ENCODE results near the gene ONECUT3.
"Not testable (repeated sequence)": the region's sequence is repeated elsewhere in the genome, so short reads cannot be mapped to it uniquely, and the experiment has no call there.

The ONECUT3 gene

DNA sequence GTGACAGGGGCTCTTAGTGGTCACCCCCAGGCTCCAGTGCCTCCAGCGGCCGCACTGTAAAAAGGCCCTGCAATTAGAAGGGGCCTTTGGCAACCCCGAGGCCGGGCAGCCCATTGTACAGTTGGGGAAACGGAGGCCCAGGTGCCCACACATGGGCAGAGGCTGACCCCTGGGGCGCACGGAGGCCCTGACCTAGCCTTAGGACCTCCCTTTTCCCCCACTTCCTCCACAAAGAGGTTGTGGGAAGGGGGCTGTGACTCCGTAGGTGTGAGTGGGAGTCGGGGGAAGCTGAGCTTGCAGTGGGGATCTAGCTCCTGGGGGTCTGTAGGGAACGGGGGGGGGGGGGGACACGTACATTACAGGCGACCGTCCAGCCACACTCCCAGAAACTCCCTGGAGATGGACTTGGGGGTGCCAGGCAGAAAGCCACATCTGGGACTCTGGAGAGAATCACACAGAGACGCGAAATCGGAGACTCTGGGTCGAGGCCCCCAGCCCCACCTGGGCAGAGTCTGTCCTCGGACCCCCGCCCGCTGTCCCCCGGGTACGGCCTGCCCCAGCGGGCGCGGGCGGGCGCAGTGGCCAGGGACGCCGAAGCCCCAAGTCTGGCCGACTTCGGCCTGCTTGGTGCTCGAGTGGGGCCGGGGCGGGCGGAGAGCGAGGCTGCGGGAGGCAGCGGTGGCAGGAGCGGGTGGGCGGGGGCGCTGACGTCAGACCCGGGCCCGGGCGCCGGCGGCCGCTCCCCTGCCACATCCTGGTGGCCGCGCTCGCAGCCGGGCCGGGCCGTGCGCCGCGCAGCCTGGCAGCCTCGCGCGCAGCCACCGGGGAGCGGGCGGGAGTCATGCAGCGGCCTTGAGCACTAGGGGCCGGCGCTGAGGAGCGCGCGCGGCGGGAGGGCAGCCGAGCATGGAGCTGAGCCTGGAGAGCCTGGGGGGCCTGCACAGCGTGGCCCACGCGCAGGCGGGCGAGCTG is at the start of gene ONECUT3:
Gene ONECUT3, plus strand, starts transcription at position 750 of the 972 bp plus-strand sequence. Its CDS starts 157 bp downstream, at position 907.
- no peak for DNase-seq

DNA sequence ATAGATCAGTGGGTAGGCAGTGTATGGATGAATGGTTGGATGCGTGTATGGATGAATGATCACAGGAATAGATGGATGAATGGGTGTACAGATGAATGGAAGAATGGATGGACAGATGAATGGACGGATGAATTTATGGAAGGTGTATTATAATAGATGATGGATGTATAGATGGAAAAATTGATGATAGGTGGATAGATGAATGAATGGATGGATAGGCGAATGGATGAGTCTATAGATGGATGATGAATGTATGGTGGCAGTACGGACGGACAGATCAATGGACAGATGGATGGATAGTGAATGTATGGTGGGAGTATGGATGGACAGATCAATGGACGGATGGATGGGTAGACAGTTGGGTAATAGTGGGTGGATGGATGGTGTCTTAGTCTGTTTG is 49.0 kb upstream of the ONECUT3 start:
- no peak for DNase-seq

DNA sequence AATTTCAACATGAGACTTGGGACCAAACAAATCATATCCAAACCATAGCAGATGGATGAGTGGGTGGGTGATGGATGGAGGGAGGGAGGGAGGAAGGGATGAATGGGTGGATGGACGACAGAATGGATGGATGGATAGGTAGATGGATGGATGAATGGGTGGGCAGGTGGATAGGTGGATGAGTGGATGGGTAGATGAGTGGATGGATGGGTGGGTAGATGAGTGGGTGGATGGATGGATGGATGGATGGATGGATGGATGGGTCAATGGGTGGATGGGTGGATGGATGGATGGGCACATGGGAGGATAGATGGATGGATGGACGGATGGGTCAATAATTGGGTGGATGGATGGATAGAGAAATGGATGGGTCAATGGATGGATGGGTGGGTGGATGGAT is 47.9 kb upstream of the ONECUT3 start:
- no peak for DNase-seq

DNA sequence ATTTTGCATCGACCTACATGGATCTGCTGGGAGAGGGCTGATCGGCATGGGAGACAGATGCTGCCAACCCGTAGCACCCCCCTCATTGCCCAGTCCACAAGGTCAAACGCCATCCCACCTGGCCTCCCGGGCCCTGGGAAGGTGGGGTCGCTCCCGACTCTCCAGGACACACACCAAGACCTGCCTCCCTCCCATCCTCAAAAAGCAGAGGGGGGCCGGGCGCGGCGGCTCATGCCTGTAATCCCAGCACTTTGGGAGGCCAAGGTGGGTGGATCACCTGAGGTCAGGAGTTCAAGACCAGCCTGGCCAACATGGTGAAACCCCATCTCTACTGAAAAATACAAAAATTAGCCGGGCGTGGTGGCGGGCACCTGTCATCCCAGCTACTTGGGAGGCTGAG is 46.7 kb upstream of the ONECUT3 start:
- DNase-seq: not testable (repeated sequence)

DNA sequence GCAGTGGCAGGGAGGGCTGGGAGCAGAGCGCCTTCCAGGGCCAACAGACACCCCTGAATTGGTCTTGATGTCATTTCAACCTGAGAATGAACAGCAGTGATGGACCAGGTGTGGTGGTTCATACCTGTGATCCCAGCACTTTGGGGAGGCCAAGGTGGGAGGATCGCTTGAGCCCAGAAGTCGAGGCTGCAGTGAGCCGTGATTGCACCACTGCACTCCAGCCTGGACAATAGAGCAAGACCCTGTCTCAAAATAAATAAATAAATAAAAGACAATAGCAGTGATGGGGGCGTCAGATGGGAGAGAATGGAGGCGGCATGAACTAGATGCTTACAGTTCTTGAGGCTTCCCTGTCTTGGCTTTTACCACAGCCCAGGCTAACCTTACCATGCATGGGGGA is 46.1 kb upstream of the ONECUT3 start:
- no peak for DNase-seq

DNA sequence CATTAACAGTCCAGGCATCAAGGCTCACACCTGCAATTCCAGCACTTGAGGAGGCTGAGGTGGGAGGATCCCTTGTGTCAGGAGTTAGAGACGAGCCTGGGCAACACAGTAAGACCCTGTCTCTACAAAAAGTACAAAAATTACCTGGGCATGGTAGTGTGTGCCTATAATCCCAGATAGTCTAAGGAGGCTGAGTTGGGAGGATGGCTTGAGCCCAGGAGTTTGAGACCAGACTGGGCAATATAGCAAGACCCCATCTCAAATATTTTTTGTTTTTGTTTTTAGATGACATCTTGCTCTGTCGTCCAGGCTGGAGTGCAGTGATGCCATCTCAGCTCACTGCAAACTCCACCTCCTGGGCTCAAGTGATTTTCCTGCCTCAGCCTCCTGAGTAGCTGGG is 40.1 kb upstream of the ONECUT3 start:
- DNase-seq: no peak

DNA sequence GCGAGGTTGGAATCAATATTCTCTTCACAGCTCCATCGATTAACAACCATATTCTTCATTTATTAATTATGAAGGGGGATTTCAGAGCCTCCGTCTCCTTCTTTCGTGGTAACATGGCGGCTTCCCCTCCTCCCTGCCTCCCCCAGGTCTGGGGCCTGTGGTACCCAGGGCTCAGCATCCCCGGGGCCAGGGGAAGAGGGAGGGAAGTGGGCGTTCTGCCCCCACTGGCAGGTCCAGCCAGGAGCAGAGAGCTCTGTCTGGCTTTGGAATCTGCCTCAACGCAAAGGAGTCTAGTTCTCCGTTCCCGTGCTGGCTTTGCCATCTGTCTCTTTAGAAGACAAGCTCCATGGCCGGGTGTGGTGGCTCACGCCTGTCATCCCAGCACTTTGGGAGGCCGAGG is 37.8 kb upstream of the ONECUT3 start:
- DNase-seq: no peak

DNA sequence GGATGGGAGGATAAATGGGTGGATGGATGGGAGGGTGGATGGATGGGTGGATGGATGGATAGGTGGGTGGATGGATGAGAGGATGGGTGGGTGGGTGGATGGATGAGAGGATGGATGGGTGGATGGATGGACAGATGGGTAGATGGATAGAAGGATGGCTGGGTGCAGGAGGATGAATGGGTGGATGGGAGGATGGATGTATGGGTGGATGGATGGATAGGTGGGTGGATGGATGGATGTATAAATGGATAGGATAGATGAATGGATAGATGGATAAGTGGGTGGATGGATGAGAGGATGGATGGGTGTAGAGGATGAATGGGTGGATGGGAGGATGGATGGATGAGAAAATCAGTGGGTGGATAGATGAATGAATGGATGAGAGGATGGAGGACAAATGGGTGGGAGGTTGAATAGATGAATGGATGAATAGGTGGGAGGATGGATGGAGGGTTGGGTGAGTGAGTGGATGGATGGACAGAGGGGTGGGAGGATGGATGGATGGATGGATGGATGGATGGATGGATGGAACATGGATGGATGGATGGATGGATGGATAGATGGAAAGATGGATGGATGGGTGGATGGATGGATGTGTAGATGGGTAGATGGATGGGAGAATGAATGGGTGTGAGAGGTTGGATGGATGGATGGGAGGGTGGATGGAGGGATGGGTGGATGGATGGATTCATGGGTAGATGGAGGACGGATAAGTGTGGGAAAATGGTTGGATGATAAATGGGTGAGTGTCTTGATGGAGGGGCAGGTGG is 35.9 kb upstream of the ONECUT3 start:
- no peak for DNase-seq

DNA sequence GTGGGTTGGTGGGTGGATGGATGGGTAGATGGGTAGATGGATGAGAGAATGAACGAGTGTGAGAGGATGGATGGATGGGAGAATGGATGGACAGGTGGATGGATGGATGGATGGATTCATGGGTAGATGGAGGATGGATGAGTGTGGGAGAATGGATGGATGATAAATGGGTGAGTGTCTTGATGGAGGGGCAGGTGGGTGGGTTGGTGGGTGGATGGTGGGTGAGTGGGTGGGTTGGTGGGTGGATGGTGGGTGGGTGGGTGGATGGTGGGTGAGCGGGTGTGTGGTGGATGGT is 35.4 kb upstream of the ONECUT3 start:
- no peak for DNase-seq

DNA sequence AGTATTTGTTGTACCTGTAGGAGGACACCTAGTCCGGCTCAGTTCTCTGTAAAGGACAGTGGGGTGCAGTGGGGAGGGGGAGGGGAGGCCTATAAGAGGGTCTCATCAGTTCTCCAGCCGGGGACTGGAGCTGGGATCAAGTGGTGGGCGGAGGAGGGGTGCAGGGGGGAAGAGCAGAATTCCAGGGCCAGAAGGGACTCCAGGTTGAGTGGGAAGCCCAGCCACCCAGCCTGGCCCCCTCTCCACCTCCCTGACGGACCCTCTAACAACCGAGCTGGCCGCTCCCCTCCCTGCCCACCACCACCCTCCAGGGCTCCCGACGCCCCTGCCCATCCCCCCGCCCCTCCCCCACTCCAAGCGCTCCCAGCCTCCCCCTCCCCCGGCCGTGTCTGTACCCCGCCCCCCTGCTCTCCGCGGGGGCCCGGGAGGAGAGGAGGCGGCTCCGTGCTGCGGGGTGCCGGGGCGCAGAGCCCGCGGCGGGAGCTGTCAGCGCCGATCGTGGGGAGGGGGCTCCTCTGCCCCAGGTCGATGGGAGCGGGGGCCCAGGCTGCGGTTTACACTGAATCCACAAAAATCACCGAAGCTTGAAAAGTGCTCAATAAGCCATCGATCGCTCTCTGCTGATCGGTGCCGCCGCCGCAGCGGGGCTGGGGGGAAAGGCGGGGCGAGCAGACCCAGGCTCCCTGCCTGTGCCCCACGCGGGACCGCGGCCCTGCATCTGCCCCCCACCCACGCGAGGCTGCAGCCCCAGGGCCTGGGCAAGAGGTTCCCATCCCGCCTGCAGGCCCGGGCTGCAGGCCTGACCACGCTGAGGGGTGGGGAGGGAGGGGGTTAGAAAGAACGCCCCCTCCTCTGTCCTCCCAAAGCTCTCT is 34.6 kb upstream of the ONECUT3 start:
- DNase-seq: no peak

DNA sequence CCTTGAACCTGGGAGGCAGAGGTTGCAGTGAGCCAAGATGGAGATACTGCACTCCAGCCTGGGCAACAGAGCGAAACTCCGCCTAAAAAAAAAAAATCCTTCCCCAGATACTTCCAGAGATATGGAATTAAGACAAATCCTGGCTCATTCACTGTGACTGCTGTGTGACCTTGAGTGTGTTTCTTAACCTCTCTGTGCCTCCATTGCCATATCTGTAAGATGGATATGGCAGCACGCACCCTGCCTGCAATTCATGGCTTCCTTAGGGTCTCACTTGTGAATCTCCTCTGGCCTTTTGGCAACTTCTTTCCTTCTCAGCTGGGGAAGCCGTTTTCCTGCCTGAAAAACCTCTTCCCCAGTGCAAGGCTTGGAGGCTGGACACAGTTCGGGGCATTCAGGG is 33.8 kb upstream of the ONECUT3 start:
- no peak for DNase-seq

DNA sequence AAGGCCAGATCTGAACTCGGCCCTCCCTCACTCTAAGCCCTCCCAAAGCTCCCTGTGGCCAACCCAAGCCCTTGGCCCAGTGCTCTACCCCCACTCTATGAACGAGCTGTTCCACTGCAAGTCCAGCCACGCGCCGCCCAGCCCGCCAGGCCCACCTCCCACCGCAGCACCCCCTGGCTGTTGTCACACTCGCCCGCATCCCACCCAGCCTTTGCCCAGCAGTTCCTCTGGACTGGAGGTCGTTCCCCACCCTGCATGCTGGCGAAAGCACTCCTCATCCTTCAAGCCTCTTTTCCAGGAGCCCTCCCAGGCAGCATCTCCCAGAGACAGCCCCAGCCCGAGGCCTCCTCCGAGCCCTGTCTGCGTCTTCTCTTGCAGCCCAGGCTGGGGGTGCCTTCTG is 33.1 kb upstream of the ONECUT3 start:
- no peak for DNase-seq

DNA sequence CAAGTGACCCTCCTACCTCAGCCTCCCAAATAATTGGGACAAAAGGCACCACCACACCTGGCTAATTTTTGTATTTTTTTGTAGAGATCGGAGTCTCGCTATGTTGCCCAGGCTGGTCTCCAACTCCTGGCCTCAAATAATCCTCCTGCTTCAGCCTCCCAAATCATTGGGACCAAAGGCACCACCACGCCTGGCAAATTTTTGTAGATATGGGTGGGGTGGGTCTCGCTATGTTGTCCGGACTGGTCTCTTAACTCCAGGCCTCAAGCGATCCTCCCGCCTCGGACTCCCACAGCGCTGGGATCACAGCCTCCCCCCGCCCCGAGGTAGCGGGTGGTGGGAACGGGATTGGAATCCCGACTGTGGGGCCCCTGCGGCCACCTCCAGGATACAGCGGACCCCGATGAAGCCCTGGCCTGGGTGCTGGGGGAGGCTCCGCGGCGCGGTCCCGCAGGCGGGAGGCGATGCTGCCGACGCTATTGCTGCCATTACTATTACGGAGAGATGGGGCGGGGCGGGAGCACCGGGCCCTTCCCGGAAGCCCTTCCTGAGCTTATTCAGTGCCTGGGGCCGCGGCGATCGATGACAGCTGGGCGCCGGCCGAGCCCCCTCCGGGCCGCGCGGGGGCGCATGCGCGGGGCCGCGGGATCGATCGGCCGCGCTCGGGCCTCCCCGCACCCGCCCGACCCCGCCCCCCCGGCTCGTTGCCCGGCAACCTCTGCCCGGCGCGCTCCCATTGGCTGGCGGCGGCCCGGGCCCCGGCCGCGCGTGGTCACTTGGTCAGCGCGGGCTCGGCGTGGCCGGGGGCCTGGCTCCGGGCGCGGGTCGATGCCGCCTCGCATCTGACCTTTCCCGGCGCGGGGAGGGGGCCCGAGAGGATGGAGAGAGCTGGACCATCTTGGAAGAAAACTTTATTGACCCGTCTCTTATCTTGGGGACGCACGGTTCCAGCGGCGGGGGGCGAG is 27.9 kb upstream of the ONECUT3 start:
- peak; percentile 27 for DNase-seq

DNA sequence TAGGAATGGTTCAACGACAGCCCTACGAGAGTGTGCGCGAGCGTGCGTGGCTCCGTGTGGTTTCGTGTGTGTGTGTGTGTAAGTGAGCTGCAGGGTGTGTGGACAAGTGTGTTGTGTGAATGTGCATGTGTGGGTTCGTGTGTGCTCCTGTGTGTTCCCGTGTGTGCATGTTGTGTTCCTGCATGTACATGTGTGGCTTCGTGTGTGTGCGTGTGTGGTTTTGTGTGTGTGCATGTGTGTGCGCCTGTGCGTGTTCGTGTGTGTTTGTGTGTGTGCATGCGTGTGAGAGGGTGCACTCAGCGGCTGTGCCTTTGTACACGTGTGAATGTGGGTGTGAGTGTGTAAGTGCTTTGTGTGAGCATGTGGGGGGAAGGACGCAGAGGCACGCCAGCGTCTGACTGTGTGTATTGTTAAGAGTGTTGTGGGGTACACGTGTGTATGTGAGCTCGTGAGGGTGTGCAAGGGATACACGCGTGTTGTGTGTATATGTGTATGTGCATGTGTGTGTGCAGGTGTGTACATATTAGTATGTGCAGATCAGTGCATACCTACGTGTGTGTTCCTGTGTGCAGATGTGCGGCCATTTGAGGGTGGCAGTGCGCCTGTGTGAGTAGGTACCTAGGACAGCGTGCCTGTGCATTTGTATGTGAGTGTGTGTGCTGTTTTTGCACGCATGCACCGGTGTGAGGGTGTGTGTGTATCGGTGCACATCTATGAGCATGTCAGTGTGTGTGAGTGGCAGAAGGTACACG is 24.3 kb upstream of the ONECUT3 start:
- DNase-seq: no peak

DNA sequence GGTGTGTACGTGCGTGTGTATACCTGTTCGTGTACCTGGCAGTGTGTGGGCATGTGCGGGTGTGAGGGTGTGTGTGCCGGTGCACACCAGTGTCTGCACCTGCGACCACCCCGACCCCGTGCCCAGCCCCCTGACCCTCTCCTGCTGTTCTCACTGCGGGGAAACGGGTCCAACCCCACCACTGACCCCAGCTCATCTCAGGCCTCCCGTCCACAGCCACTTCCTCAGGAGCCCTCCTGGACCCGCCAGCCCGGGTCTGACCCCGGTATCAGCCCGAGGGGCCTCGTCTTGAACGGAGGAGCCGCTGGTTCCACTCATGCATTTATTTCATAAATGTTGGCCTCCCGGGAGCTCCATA is 23.8 kb upstream of the ONECUT3 start:
- DNase-seq: no peak

DNA sequence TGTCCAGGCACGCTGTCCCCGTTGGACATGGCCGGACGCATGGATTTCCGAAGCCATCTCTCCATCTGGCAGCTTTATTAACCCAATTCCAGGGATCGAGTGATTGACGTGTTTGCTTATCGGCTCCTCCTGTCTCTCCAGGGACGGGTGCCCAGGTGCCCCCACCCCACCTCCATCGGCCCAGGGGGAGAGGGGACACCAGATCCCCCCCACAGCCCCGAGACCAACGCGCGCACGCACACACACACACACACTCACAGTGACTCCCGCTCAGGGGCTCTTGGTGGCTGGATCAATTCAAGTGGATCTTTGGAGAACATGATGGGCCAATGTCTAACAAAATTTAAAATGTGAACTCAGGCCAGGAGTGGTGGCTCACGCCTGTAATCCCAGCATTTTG is 23.1 kb upstream of the ONECUT3 start:
- no peak for DNase-seq

DNA sequence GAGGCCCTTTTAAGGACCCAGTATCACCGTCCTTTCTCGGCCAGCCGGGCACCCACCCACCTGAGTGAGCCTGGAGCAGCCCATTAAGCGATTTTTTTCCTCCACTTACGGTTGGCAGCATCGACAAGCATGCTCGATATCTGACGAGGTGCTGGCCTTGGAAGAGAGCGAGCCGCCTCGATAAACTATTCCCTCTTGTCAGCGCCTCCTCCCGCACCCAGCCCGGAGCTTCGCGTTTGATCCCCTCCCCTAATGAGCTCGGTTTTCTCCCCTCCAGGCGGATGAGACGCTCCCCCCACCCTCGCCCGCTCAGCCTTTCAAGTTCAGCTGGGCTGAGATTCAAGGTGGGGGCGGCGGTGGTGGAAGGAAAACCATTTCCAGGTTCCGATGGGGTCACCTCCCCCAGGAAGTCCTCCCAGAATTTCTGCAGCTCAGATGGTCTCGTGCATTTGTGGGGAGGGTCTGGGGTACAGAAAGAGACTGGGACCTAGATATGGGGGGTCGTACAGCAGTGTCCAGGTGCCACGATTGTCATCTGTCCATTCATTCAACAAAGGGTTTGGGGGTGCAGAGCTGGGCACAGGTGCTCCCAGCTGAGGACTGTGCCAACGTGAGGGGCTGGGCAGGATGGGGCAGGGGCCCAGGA is 18.9 kb upstream of the ONECUT3 start:
- DNase-seq: no peak

DNA sequence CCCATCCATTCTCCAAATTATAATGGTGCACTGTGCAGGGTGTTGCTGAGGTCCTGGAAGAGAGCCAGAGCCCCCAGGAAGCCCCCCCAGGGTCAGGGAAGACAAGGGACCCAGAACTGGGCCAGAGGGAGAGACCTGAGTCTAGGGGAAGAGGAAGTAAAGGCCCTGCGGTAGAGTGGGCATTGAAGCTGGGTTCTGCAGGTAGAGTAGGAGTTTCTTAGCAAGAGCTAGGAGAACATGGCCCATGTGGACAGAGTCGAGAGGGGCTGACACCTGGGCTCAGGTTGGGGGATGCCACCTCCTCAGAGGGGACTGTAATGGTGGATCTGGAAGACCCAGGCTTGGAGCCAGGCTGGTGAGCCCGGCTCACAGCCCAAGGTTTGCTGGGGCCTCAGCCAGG is 17.0 kb upstream of the ONECUT3 start:
- DNase-seq: no peak

DNA sequence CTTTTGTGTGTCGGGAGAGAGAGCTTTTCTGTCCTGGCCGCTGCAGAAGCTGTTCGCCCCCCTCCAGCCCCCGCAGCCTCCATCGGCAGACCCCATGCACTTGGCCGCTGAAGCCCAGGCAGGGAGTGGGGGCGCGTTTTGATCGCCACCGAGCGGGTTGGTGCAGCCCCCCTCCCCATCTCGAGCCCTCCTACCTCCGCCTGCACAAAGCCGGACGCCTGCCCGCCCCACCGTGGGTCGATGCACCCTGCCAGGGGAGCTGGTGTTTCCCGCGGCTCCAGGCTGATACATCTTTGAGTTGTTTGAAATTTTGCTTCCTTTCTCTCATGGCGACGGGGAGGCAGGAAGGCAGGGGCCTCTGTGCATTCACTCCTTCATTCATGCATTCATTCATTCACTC is 16.4 kb upstream of the ONECUT3 start:
- DNase-seq: no peak

DNA sequence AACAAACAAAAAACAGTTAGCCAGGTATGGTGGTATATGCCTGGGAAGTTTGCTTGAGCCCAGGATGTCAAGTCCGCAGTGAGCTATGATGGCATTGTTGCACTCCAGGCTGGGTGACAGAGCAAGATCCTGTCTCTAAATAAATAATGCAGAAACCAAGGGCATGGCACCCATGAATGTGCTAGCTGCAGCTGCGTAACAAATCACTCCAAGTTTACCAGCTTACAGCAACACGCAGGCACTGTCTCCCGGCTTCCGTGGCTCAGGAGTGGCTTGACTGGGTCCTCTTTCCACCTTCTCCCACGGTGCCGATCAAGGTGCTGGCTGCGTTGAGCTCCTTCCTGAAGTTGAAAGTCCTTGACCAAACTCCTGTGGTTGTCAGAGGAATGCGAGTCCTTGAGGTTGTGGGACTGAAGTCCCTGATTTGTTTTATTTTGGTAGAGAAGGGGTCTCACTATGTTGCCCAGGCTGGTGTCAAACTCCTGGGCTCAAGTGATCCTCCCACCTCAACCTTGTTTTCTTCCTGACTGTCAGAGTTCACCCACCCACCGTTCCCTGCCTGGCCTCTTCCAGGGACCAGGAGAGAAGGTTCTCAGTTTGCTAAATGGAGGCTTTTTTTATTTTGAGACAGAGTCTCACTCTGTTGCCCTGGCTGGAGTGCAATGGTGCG is 13.2 kb upstream of the ONECUT3 start:
- no peak for DNase-seq
